ENCODE results near the gene CLCA1. TPM values are rescaled to one million over a fixed set of nuclear protein-coding genes. Genes with fewer than 3 reads are reported as not detected.

The CLCA1 gene, protein sequence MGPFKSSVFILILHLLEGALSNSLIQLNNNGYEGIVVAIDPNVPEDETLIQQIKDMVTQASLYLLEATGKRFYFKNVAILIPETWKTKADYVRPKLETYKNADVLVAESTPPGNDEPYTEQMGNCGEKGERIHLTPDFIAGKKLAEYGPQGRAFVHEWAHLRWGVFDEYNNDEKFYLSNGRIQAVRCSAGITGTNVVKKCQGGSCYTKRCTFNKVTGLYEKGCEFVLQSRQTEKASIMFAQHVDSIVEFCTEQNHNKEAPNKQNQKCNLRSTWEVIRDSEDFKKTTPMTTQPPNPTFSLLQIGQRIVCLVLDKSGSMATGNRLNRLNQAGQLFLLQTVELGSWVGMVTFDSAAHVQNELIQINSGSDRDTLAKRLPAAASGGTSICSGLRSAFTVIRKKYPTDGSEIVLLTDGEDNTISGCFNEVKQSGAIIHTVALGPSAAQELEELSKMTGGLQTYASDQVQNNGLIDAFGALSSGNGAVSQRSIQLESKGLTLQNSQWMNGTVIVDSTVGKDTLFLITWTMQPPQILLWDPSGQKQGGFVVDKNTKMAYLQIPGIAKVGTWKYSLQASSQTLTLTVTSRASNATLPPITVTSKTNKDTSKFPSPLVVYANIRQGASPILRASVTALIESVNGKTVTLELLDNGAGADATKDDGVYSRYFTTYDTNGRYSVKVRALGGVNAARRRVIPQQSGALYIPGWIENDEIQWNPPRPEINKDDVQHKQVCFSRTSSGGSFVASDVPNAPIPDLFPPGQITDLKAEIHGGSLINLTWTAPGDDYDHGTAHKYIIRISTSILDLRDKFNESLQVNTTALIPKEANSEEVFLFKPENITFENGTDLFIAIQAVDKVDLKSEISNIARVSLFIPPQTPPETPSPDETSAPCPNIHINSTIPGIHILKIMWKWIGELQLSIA
- not detected in 2 replicates for total RNA-seq (2021)
- long read RNA-seq, result 0 reads

- Histone ChIP-seq H4K20me1 (ENCODE audit: control insufficient read depth, insufficient read depth, insufficient read length) (no peaks in the 10 kb centered on the region), H2BK12ac (ENCODE audit: insufficient read length, low read depth, low read length) (no peak within 1 kb of the TSS), H3K18ac (ENCODE audit: insufficient read length, low read depth, low read length) (no peak within 1 kb of the TSS), H3K23me2 (ENCODE audit: insufficient read length, low read depth, low read length, poor library complexity, severe bottlenecking) (no peaks in the 10 kb centered on the region), H3K79me2 (ENCODE audit: insufficient read depth, low read length) (no peaks in the 10 kb centered on the region), H2BK20ac (ENCODE audit: low read depth, low read length, poor library complexity, severe bottlenecking) (no peak within 1 kb of the TSS), H3K56ac (ENCODE audit: insufficient read length, low read depth, low read length) (no peak within 1 kb of the TSS), H3K27ac (ENCODE audit: insufficient read length, low read depth, low read length) (no peak within 1 kb of the TSS), H2AFZ (ENCODE audit: low read length) (no peak within 1 kb of the TSS), H3K4me1 (ENCODE audit: insufficient read depth, low read length) (no peaks in the 10 kb centered on the region), H2BK5ac (ENCODE audit: insufficient read length, low read length) (no peak within 1 kb of the TSS), H4K91ac (ENCODE audit: insufficient read length, low read depth, low read length) (no peak within 1 kb of the TSS), H3K27me3 (ENCODE audit: insufficient read depth, low read length) (no peaks in the 10 kb centered on the region), H3K9me3 (ENCODE audit: control insufficient read depth, low read depth, low read length) (no peaks in the 10 kb centered on the region), H3K79me1 (ENCODE audit: insufficient read depth, low read depth, low read length, poor library complexity, severe bottlenecking) (no peaks in the 10 kb centered on the region), H3K4ac (ENCODE audit: low read depth, low read length) (no peak within 1 kb of the TSS), H4K8ac (replicated peaks; ENCODE audit: insufficient read length, low read depth, low read length) (no peak within 1 kb of the TSS), H2AK5ac (ENCODE audit: insufficient read length, low read length) (no peak within 1 kb of the TSS), H4K5ac (ENCODE audit: insufficient read length, low read depth, low read length) (no peak within 1 kb of the TSS), H3K23ac (ENCODE audit: insufficient read length, low read depth, low read length) (no peak within 1 kb of the TSS), H3K9ac (ENCODE audit: extremely low read depth, insufficient read length, low read length) (no peak within 1 kb of the TSS), H3K14ac (ENCODE audit: insufficient read depth, low read length) (no peak within 1 kb of the TSS), H2BK15ac (ENCODE audit: low read depth, low read length) (no peak within 1 kb of the TSS), H3K4me2 (ENCODE audit: insufficient read depth, insufficient read length, low read length) (no peak within 1 kb of the TSS), H2BK120ac (ENCODE audit: low read depth, low read length, poor library complexity, severe bottlenecking) (no peak within 1 kb of the TSS), H3T11ph (ENCODE audit: low read length) (no peak within 1 kb of the TSS)
- no peak within 1 kb of the TSS for H3K27ac Mint-ChIP-seq
- no peak for TF ChIP-seq CTCF (conservative IDR thresholded peaks at IDR 0.05)
- H3K4me1 Mint-ChIP-seq, result peaks cover 5 to 6% of the 10 kb centered on the region in 2 experiments; a peak in 3 of 4 replicates
- peaks cover 2% of the 10 kb centered on the region; the same call in 1 of the 2 replicates for H3K27me3 Mint-ChIP-seq (ENCODE audit: low read depth)
- H3K4me3 Mint-ChIP-seq, result no peak within 1 kb of the TSS
- H3K36me3 Mint-ChIP-seq (ENCODE audit: insufficient read depth in 1 of 3, low read depth in 3 of 3), result no peaks in the 10 kb centered on the region
- no peak for DNase-seq
- no peaks in the 10 kb centered on the region for H3K9me3 Mint-ChIP-seq
- no CpG with 5 or more reads among the region's 7 CpGs for WGBS (ENCODE audit: extremely low coverage, insufficient read length, low lambda C conversion rate)
Observed at GRCh38 chr1:86468501-86468977, at the start of gene CLCA1. Gene CLCA1 (plus strand): TSS chr1:86468927. CDS start chr1:86468972, 45 bp downstream.

Measured in H9 (cell line).